Glomerular endothelial cell (primary cell): ENCODE data around the gene S1PR4. TPM values are rescaled to one million over a fixed set of nuclear protein-coding genes. Genes with fewer than 3 reads are reported as not detected.
"Not testable (repeated sequence)": the region's sequence is repeated elsewhere in the genome, so short reads cannot be mapped to it uniquely, and the experiment has no call there.

Experiments used
- DNase-seq: peaks from one replicate; pipeline ENCODE4 v3.0.0-alpha.2; 2011; ENCODE audit warnings: low read depth, low spot score; ENCODE audit errors: extremely low read depth
- total RNA-seq: library from RNA; depleted of rRNA; stranded (reverse); fragments of >200 nt; gene quantifications from 2 replicates; pipeline ENCODE4 v1.2.3, GENCODE V29; 2015

The S1PR4 gene
- total RNA-seq, 1 donor from 2014 or later, result 2.1 TPM

GRCh38 chr19:3192684-3193083, 14.1 kb downstream of the S1PR4 start:
- no peak for DNase-seq

- DNase-seq, result no peak
Observed at GRCh38 chr19:3193256-3194105, 14.9 kb downstream of the S1PR4 start.

GRCh38 chr19:3194106-3195087, 15.8 kb downstream of the S1PR4 start:
- no peak for DNase-seq

- no peak for DNase-seq
Observed at GRCh38 chr19:3196064-3196932, 17.7 kb downstream of the S1PR4 start.

- no peak for DNase-seq
Observed at GRCh38 chr19:3196933-3197205, 18.3 kb downstream of the S1PR4 start.

GRCh38 chr19:3198901-3199700, 20.5 kb downstream of the S1PR4 start:
- DNase-seq, result no peak

GRCh38 chr19:3201072-3201700, 22.6 kb downstream of the S1PR4 start:
- no peak for DNase-seq

- no peak for DNase-seq
Observed at GRCh38 chr19:3201911-3202310, 23.3 kb downstream of the S1PR4 start.

GRCh38 chr19:3202346-3202745, 23.8 kb downstream of the S1PR4 start:
- DNase-seq, result no peak

- DNase-seq, result not testable (repeated sequence)
Observed at GRCh38 chr19:3202895-3203294, 24.3 kb downstream of the S1PR4 start.

- no peak for DNase-seq
Observed at GRCh38 chr19:3203805-3204645, 25.5 kb downstream of the S1PR4 start.

GRCh38 chr19:3204646-3205275, 26.2 kb downstream of the S1PR4 start:
- no peak for DNase-seq

- DNase-seq, result no peak
Observed at GRCh38 chr19:3206216-3206953, 27.8 kb downstream of the S1PR4 start.

GRCh38 chr19:3207461-3208242, 29.1 kb downstream of the S1PR4 start:
- no peak for DNase-seq

- DNase-seq, result no peak
Observed at GRCh38 chr19:3208317-3209207, 30.0 kb downstream of the S1PR4 start.
